B cell (primary cell): ENCODE measurements around the gene SPECC1. TPM values are rescaled to one million over a fixed set of nuclear protein-coding genes. Genes with fewer than 3 reads are reported as not detected.

ENCODE experiments used
- ATAC-seq: fragments of 200-7000 bp; cut with Tn5 transposase; one replicate; pipeline ENCODE4 v1.10.0; 2021; ENCODE audit warnings: low read depth, mild to moderate bottlenecking, moderate number of reproducible peaks, moderate library complexity
- CTCF ChIA-PET: fragments of 350-600 bp; sonication (Branson Sonifier 250); formaldehyde crosslinking; loops from one replicate; lab custom pipeline; 2021; ENCODE audit warnings: antibody characterized with exemption, inconsistent platforms; lab: Charles Lee
- POLR2A ChIA-PET: fragments of 350-600 bp; sonication (Branson Sonifier 250); formaldehyde crosslinking; loops from one replicate; lab custom pipeline; 2021; ENCODE audit warnings: antibody characterized with exemption; lab: Charles Lee
- DNase-seq: peaks from one replicate; pipeline ENCODE4 v3.0.0; 2013
- H2AFZ ChIP-seq: 2 replicates; pipeline ENCODE4 v1.6.1; 2012; ENCODE audit warnings: mild to moderate bottlenecking, low read depth, low read length; ENCODE audit not compliant: insufficient read depth, poor library complexity, severe bottlenecking
- H3K27ac ChIP-seq, 2 donors: 1 replicate in 1 of 2; 2 replicates in 1 of 2; pipeline ENCODE4 v1.5.1; 2012 to 2013; ENCODE audit warnings: low read length in 2 of 2, mild to moderate bottlenecking in 2 of 2, moderate library complexity in 1 of 2
- H3K27me3 ChIP-seq, 4 experiments: fragments of 200-600 bp in 1 of 4; sonication (generic) in 1 of 4; replicated peaks in 1 of 4; 1 replicate in 2 of 4; 2 replicates in 2 of 4; pipeline versions ENCODE4 v1.6.1 to v1.7.0; 2013 to 2016; ENCODE audit warnings: low read length in 3 of 4, mild to moderate bottlenecking in 2 of 4, mixed read lengths in 1 of 4, moderate library complexity in 1 of 4; ENCODE audit not compliant: insufficient read depth in 4 of 4, control insufficient read depth in 3 of 4; ENCODE audit errors: control extremely low read depth in 1 of 4
- H3K36me3 ChIP-seq, 2 experiments: replicated peaks in 1 of 2; 1 replicate in 1 of 2; 2 replicates in 1 of 2; pipeline versions ENCODE4 v1.6.1 to v1.7.1; 2013; ENCODE audit warnings: low read length in 1 of 2; ENCODE audit not compliant: insufficient read depth in 2 of 2, control insufficient read depth in 1 of 2; ENCODE audit errors: control extremely low read depth in 1 of 2, extremely low read depth in 1 of 2
- H3K4me1 ChIP-seq, 2 donors: fragments of 200-600 bp in 1 of 2; sonication (generic) in 1 of 2; 1 replicate in 1 of 2; 2 replicates in 1 of 2; pipeline versions ENCODE4 v1.5.1 to v1.6.1; 2013 to 2017; ENCODE audit warnings: low read length in 2 of 2; ENCODE audit not compliant: control insufficient read depth in 2 of 2, insufficient read depth in 2 of 2
- H3K4me2 ChIP-seq: replicated peaks from 2 replicates; pipeline ENCODE3; 2012; ENCODE audit warnings: mild to moderate bottlenecking, low read depth, low read length; ENCODE audit not compliant: poor library complexity, severe bottlenecking
- H3K4me3 ChIP-seq, 5 experiments: fragments of 200-600 bp in 1 of 5; sonication (generic) in 1 of 5; 1 replicate in 3 of 5; 2 replicates in 2 of 5; pipeline versions ENCODE4 v1.5.1 to v1.7.0; 2011 to 2016; ENCODE audit warnings: low read length in 4 of 5, mild to moderate bottlenecking in 4 of 5, low read depth in 2 of 5, control low read depth in 1 of 5, moderate library complexity in 1 of 5; ENCODE audit not compliant: insufficient read depth in 1 of 5; ENCODE audit errors: control extremely low read depth in 1 of 5, extremely low read depth in 1 of 5
- H3K79me2 ChIP-seq: fragments of 200-600 bp; sonication (generic); one replicate; pipeline ENCODE4 v1.6.0; 2016; ENCODE audit warnings: low read length; ENCODE audit not compliant: control insufficient read depth, insufficient read depth
- H3K9ac ChIP-seq: fragments of 200-600 bp; sonication (generic); 2 replicates; pipeline ENCODE4 v1.6.1; 2017; ENCODE audit warnings: mild to moderate bottlenecking, low read length, moderate library complexity
- H3K9me3 ChIP-seq, 3 donors: one replicate each; pipeline versions ENCODE4 v1.6.1 to v1.7.1; 2013; ENCODE audit warnings: low read length in 2 of 3; ENCODE audit not compliant: control insufficient read depth in 2 of 3, insufficient read depth in 1 of 3; ENCODE audit errors: control extremely low read depth in 1 of 3
- H4K20me1 ChIP-seq: 2 replicates; pipeline ENCODE4 v1.6.0; 2012; ENCODE audit warnings: mild to moderate bottlenecking, low read length; ENCODE audit not compliant: insufficient read depth, control insufficient read depth, poor library complexity, severe bottlenecking
- H3K27ac Mint-ChIP-seq: one replicate; pipeline ENCODE4 v1.8.0; 2021; ENCODE audit warnings: mixed read lengths
- H3K27me3 Mint-ChIP-seq: one replicate; pipeline ENCODE4 v1.8.0; 2021; ENCODE audit warnings: mixed read lengths
- H3K4me1 Mint-ChIP-seq: one replicate; pipeline ENCODE4 v1.8.0; 2021; ENCODE audit warnings: mixed read lengths
- H3K4me3 Mint-ChIP-seq: one replicate; pipeline ENCODE4 v1.8.0; 2021; ENCODE audit warnings: mixed read lengths
- H3K9me3 Mint-ChIP-seq: one replicate; pipeline ENCODE4 v1.8.0; 2022; ENCODE audit warnings: mixed read lengths; ENCODE audit not compliant: insufficient read depth
- EZH2 ChIP-seq: IDR thresholded peaks from 2 replicates; pipeline ENCODE4 v1.6.1; 2012; ENCODE audit warnings: borderline replicate concordance, low read depth, mild to moderate bottlenecking, moderate library complexity, low read length; ENCODE audit not compliant: insufficient read depth, poor library complexity, severe bottlenecking
- WGBS: methylation state at CpG from one replicate; pipeline ENCODE4 v1.1.5; 2013; ENCODE audit warnings: missing lambda C conversion rate; ENCODE audit not compliant: insufficient coverage; 5-methylcytosine and 5-hydroxymethylcytosine counted together
- intact Hi-C: fragments of 100-400 bp; cut with micrococcal nuclease; formaldehyde crosslinking; loops from one replicate; pipeline ENCODE4 v1.10.0; 2022
- polyA plus RNA-seq: library from polyadenylated mRNA; depleted of rRNA; stranded (reverse); fragments of >200 nt; gene quantifications from 2 replicates; pipeline ENCODE4 v1.2.3, GENCODE V29; 2012
- total RNA-seq, 2 donors: library from RNA; stranded (reverse); fragments of 120-200 nt in 1 of 2; gene quantifications; 1 replicate in 1 of 2; 2 replicates in 1 of 2; pipeline versions ENCODE4 v1.2.3 to v1.2.4, GENCODE V29; 2013 to 2022
- TF ChIP-seq, protein P1 (sequence below): fragments of 200-600 bp; IDR thresholded peaks from one replicate; pipeline ENCODE4 v1.8.0; 2022; ENCODE audit warnings: antibody characterized with exemption, mild to moderate bottlenecking

Gene SPECC1
- total and polyA plus RNA-seq, 2 donors (not counting 1 experiment from before 2014, with no cell fraction given): 4.6 to 7.4 TPM

DNA sequence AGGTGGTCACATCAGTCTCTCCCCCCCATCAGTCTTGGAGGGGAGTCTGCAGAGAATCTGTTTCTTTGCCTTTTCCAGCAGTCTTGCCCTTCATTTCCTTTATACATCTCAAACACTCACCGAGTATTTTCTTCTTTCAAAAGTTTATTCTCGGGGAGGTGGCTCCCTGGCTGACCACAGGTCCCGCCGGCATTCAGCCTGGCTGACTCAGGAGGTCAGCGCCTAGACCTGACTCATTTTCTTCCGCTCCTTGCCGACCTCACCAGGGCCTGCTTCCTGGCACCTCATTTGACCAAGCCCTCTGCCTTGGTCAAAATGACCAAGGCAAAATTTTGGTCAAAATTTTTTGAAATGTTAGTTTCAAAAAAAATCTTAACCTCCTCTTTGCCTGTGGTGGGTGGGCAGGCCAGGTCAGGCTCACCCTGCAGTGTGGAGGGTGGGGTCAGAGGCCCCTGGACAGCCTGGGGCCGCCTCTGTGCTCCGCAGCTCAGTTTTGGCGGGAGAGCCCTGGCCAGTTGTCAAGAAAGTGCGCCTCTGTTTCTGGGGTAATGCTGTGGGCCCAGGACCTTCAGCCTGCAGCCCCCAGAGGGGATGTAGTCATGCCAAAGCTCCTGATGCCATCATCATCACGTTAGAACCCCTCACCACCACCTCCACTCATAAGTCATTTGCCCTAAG, 165.6 kb downstream of the SPECC1 start:
- Mint-ChIP-seq H3K4me3 (no peak overlapping the region), H3K27me3 (no peaks in the 10 kb centered on the region), H3K9me3 (no peaks in the 10 kb centered on the region), H3K4me1 (no peaks in the 10 kb centered on the region), H3K27ac (no peak overlapping the region)
- Histone ChIP-seq H3K27me3 (no peaks in the 10 kb centered on the region), H4K20me1 (no peaks in the 10 kb centered on the region), H3K9ac (no peak overlapping the region), H3K27ac (no peak overlapping the region), H3K79me2 (no peaks in the 10 kb centered on the region), H3K36me3 (no peaks in the 10 kb centered on the region), H3K9me3 (no peaks in the 10 kb centered on the region), H3K4me3 (no peak overlapping the region), H3K4me2 (no peak overlapping the region), H3K4me1 (no peaks in the 10 kb centered on the region), H2AFZ (no peak overlapping the region)
- CTCF ChIA-PET: no interaction called here
- 88% methylated on average over 10 of the region's 12 CpGs for WGBS
- intact Hi-C loops: no loop called here
- ATAC-seq (no peak), DNase-seq (no peak)
- no peak for TF ChIP-seq EZH2
- TF ChIP-seq, protein P1, sequence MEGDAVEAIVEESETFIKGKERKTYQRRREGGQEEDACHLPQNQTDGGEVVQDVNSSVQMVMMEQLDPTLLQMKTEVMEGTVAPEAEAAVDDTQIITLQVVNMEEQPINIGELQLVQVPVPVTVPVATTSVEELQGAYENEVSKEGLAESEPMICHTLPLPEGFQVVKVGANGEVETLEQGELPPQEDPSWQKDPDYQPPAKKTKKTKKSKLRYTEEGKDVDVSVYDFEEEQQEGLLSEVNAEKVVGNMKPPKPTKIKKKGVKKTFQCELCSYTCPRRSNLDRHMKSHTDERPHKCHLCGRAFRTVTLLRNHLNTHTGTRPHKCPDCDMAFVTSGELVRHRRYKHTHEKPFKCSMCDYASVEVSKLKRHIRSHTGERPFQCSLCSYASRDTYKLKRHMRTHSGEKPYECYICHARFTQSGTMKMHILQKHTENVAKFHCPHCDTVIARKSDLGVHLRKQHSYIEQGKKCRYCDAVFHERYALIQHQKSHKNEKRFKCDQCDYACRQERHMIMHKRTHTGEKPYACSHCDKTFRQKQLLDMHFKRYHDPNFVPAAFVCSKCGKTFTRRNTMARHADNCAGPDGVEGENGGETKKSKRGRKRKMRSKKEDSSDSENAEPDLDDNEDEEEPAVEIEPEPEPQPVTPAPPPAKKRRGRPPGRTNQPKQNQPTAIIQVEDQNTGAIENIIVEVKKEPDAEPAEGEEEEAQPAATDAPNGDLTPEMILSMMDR: no peak
- POLR2A ChIA-PET: no interaction called here

DNA sequence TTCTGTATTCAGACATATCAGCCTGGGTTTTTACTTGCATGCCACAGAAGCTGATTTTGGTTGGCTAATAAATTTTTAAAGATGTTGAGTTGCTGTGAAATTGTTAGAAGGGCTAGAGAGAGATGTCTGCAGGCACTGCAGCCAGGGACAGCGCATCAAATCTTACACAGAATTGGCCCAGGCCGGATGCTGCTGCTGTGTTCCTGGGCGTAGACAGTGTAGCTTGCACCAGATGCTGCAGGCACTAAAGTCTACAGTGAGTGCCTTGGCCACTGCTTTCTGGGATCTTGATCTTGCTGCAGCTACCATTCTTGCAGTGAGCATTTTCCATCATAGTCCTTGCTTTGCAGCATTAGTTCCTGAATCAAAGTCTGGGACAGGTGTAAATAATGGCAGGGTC, 169.9 kb downstream of the SPECC1 start:
- Histone ChIP-seq H3K79me2 (no peaks in the 10 kb centered on the region), H3K9ac (no peak overlapping the region), H3K4me3 (no peak overlapping the region), H4K20me1 (no peaks in the 10 kb centered on the region), H3K27me3 (no peaks in the 10 kb centered on the region), H3K4me2 (no peak overlapping the region), H3K9me3 (no peaks in the 10 kb centered on the region), H3K27ac (no peak overlapping the region), H3K36me3 (no peaks in the 10 kb centered on the region), H2AFZ (no peak overlapping the region), H3K4me1 (no peaks in the 10 kb centered on the region)
- Mint-ChIP-seq H3K9me3 (no peaks in the 10 kb centered on the region), H3K27ac (no peak overlapping the region), H3K4me3 (no peak overlapping the region), H3K4me1 (no peaks in the 10 kb centered on the region), H3K27me3 (no peaks in the 10 kb centered on the region)
- WGBS: 98% methylated on average over 3 of the region's 3 CpGs
- POLR2A ChIA-PET: no interaction called here
- ATAC-seq: no peak
- no peak for DNase-seq
- intact Hi-C loops: no loop called here
- CTCF ChIA-PET: no interaction called here
- TF ChIP-seq EZH2: no peak
- TF ChIP-seq, protein P1: no peak
